ENCODE measurements around the gene MYL12A. TPM values are rescaled to one million over a fixed set of nuclear protein-coding genes. Genes with fewer than 3 reads are reported as not detected.

The MYL12A gene
- total RNA-seq, 4 donors from 2014 or later = 256 to 378 (median 305) TPM

DNA sequence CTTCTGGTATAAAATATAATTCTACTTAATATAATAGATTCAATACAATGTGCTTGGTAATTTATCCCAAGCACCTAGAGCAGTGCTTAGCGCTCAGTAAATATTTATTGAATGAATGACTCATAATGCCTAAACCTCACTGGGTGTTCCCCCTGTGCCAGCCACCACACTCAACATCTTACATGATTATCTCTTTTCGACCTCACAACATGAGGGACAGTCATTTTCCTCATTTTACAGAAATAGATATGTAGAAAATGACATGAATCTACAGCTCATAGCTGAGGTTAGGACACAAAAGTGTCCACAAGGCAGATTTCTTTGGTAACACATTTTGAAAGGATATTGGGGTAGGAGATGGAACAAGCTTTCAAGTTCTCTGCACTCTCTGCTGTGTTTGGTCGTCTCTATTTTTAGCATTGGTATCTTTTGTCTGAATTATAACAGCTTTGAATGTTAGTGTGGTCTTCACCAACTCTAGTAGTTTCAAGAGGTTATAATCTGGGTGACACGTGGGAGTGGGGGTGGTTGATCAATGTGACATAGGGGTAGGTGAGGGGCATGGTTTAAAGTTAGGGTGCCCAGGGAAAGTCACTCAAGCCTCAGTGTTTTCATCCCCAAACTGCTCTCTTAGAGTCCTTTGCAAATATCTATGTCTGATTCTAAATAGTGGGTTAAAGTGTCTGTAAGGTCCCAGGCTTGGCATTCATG, 37.6 kb upstream of the MYL12A start:
- H3K4me1 ChIP-seq = no peaks in the 10 kb centered on the region
- H3K36me3 ChIP-seq = no peaks in the 10 kb centered on the region
- no peaks in the 10 kb centered on the region for H3K27me3 ChIP-seq
- DNase-seq = no peak
- intact Hi-C loops (cut with DNase I; ENCODE audit: low total_unique reads) = no loop called here
- TF ChIP-seq CTCF (IDR thresholded peaks at IDR 0.05) = no peak
- no peak for TF ChIP-seq POLR2A (IDR thresholded peaks at IDR 0.05)
- H3K4me3 ChIP-seq = no peak overlapping the region
- no peak overlapping the region for H3K27ac ChIP-seq
- H3K9me3 ChIP-seq = no peaks in the 10 kb centered on the region

- Histone ChIP-seq H3K36me3 (no peaks in the 10 kb centered on the region), H3K4me3 (no peak overlapping the region), H3K9me3 (no peaks in the 10 kb centered on the region), H3K27ac (peak overlapping the region in 1 of 2 donors; percentile 4), H3K27me3 (no peaks in the 10 kb centered on the region), H3K4me1 (no peaks in the 10 kb centered on the region)
- intact Hi-C loops (cut with DNase I; ENCODE audit: low total_unique reads) = no loop called here
- TF ChIP-seq CTCF (IDR thresholded peaks at IDR 0.05) (no peak), POLR2A (IDR thresholded peaks at IDR 0.05) (no peak)
- no peak for DNase-seq
Observed at GRCh38 chr18:3211236-3211992, 36.2 kb upstream of the MYL12A start.

GRCh38 chr18:3212657-3213056, 34.9 kb upstream of the MYL12A start:
- DNase-seq = no peak
- Histone ChIP-seq H3K27ac (peak overlapping the region in 1 of 2 donors; percentile 26), H3K4me1 (peaks cover 0 to 2% of the 10 kb centered on the region in 2 donors), H3K9me3 (no peaks in the 10 kb centered on the region), H3K27me3 (no peaks in the 10 kb centered on the region), H3K36me3 (no peaks in the 10 kb centered on the region), H3K4me3 (no peak overlapping the region)
- intact Hi-C loops (cut with DNase I; ENCODE audit: low total_unique reads) = no loop called here
- TF ChIP-seq POLR2A (IDR thresholded peaks at IDR 0.05) = no peak
- TF ChIP-seq CTCF (IDR thresholded peaks at IDR 0.05) = no peak

GRCh38 chr18:3213300-3214059, 34.1 kb upstream of the MYL12A start:
- Histone ChIP-seq H3K27ac (no peak overlapping the region), H3K36me3 (no peaks in the 10 kb centered on the region)
- intact Hi-C loops (cut with DNase I; ENCODE audit: low total_unique reads) = no loop called here

More at GRCh38 chr18:3213300-3214059, 34.1 kb upstream of the MYL12A start:
- no peaks in the 10 kb centered on the region for H3K9me3 ChIP-seq
- no peak overlapping the region for H3K4me3 ChIP-seq
- H3K27me3 ChIP-seq = no peaks in the 10 kb centered on the region
- peaks cover 0 to 4% of the 10 kb centered on the region in 2 donors for H3K4me1 ChIP-seq
- DNase-seq = no peak
- TF ChIP-seq POLR2A (IDR thresholded peaks at IDR 0.05) = no peak
- no peak for TF ChIP-seq CTCF (IDR thresholded peaks at IDR 0.05)
